Progenitor cell of endocrine pancreas (in vitro differentiated cells): ENCODE measurements around the gene ARSG. TPM values are rescaled to one million over a fixed set of nuclear protein-coding genes. Genes with fewer than 3 reads are reported as not detected.

Experiments
- DNase-seq: peaks from one replicate; pipeline ENCODE4 v3.0.0; 2021; ENCODE audit warnings: low spot score; ENCODE audit not compliant: unreplicated experiment
- H3K27ac Mint-ChIP-seq: 2 replicates; pipeline ENCODE4 v1.8.0; 2021; ENCODE audit warnings: mild to moderate bottlenecking, moderate library complexity, mixed read lengths
- H3K27me3 Mint-ChIP-seq: 2 replicates; pipeline ENCODE4 v1.8.0; 2021; ENCODE audit warnings: mixed read lengths
- H3K36me3 Mint-ChIP-seq: 2 replicates; pipeline ENCODE4 v1.8.0; 2022; ENCODE audit warnings: mixed read lengths; ENCODE audit not compliant: insufficient read depth
- H3K4me1 Mint-ChIP-seq: 2 replicates; pipeline ENCODE4 v1.8.0; 2021; ENCODE audit warnings: low read depth, mixed read lengths
- H3K4me3 Mint-ChIP-seq: 2 replicates; pipeline ENCODE4 v1.8.0; 2021; ENCODE audit warnings: low read depth, mild to moderate bottlenecking, moderate library complexity, mixed read lengths
- H3K9me3 Mint-ChIP-seq: 2 replicates; pipeline ENCODE4 v1.8.0; 2021; ENCODE audit warnings: low read depth, mixed read lengths
- total RNA-seq: library from RNA; stranded (reverse); gene quantifications from 2 replicates; pipeline ENCODE4 v1.2.1, GENCODE V29; 2021
- TF ChIP-seq, protein P1 (sequence below): fragments of 200-600 bp; sonication (generic); IDR thresholded peaks from one replicate; pipeline ENCODE4 v1.5.0; 2021; ENCODE audit warnings: antibody characterized with exemption, mild to moderate bottlenecking; ENCODE audit not compliant: unreplicated experiment

ARSG gene
- total RNA-seq, 1 donor from 2014 or later: 2.6 TPM

DNA sequence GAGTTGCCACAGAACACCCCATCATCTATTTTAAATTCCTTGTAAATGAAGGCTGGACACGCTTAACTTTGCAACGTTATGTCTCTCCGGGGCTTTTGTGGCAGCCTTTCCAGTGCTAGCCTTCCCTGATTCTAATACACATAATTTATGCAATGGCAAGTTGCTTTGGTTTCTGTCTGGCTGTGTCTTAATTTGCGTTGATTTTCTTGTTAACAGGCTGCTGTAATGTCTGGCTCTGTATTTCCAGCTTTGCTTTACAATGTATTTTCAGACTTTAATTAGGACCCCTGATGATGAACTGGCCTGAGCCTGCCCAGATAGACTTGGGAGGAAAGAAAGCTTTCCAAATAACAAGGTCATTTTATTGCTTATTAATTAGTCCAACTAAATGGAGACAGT lies 30.3 kb downstream of the ARSG start:
- H3K9me3 Mint-ChIP-seq: no peaks in the 10 kb centered on the region
- TF ChIP-seq, protein P1, sequence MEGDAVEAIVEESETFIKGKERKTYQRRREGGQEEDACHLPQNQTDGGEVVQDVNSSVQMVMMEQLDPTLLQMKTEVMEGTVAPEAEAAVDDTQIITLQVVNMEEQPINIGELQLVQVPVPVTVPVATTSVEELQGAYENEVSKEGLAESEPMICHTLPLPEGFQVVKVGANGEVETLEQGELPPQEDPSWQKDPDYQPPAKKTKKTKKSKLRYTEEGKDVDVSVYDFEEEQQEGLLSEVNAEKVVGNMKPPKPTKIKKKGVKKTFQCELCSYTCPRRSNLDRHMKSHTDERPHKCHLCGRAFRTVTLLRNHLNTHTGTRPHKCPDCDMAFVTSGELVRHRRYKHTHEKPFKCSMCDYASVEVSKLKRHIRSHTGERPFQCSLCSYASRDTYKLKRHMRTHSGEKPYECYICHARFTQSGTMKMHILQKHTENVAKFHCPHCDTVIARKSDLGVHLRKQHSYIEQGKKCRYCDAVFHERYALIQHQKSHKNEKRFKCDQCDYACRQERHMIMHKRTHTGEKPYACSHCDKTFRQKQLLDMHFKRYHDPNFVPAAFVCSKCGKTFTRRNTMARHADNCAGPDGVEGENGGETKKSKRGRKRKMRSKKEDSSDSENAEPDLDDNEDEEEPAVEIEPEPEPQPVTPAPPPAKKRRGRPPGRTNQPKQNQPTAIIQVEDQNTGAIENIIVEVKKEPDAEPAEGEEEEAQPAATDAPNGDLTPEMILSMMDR: no peak
- peaks cover 43% of the 10 kb centered on the region for H3K4me1 Mint-ChIP-seq
- H3K27me3 Mint-ChIP-seq: no peaks in the 10 kb centered on the region
- DNase-seq: no peak
- H3K4me3 Mint-ChIP-seq: no peak overlapping the region
- H3K36me3 Mint-ChIP-seq: no peaks in the 10 kb centered on the region
- no peak overlapping the region for H3K27ac Mint-ChIP-seq

DNA sequence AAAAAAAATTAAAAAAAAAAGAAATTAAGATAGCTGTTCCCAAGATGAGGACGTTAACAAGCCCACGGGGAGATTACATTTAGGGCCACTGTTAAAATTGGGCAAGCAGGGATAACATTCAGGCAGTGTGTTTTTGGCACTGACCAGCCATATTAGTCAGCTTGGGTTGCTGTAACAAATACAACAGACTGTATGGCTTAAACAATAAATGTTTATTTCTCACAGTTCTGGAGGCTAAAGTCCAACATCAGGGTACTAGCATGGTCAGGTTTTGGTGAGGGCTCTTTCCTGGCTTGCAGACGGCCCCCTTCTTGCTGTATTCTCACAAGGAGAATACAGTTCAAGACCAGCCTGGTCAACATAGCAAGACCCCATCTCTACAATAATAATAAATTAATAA lies 31.3 kb downstream of the ARSG start:
- DNase-seq: no peak
- Mint-ChIP-seq H3K4me1 (peaks cover 36% of the 10 kb centered on the region), H3K4me3 (no peak overlapping the region), H3K27me3 (no peaks in the 10 kb centered on the region), H3K9me3 (no peaks in the 10 kb centered on the region), H3K36me3 (no peaks in the 10 kb centered on the region), H3K27ac (no peak overlapping the region)
- TF ChIP-seq, protein P1: no peak

DNA sequence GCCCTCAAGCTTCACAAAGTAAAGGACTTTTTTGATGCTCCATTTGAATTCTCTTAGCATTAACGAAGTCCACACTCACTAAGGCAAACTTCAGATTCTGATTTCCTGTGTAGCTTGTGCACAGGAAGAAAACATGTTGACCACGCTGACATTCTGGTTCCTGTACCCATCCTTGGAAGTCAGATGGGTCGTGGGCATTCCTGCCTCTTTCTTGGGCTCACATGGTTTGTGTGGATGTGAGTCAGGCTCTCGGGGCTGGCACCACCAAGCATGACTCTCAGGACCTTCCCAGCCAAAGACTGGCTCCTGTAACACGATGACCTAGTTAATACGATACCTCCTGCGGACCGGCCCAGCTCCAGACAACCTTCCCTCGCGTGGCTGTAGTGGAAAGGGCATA lies 32.8 kb downstream of the ARSG start:
- H3K4me3 Mint-ChIP-seq: no peak overlapping the region
- no peaks in the 10 kb centered on the region for H3K9me3 Mint-ChIP-seq
- H3K27me3 Mint-ChIP-seq: no peaks in the 10 kb centered on the region
- DNase-seq: no peak
- H3K4me1 Mint-ChIP-seq: peaks cover 23% of the 10 kb centered on the region
- TF ChIP-seq, protein P1: no peak
- H3K27ac Mint-ChIP-seq: no peak overlapping the region
- H3K36me3 Mint-ChIP-seq: no peaks in the 10 kb centered on the region

DNA sequence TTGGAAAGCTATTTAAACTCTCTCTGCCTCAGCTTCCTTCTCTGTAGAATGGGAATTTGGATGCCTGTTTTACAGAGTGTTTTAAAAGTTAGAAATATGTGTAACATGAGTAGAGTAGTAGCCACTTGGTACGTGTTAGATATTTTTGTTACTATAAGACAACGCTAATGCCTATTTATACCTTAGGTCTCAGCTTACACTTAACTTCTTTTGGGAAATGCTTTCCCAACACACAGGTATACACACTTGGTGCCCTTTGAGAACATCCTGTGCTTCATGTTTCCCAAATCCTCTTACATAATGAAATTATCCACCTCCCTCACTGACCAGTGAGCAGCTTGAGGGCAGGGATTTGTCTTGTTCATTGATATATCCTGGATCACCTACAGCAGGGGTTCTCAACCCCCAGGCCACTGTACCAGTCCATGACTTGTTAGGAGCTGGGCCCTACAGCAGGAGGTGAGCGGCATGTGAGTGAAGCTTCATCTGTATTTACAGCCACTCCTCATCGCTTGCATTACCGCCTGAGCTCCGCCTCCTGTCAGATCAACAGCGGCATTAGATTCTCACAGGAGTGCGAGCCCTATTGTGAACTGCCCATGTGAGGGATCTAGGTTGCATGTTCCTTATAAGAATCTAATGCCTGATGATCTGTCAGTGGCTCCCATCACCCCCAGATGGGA lies 33.5 kb downstream of the ARSG start:
- peaks cover 17% of the 10 kb centered on the region for H3K4me1 Mint-ChIP-seq
- H3K27ac Mint-ChIP-seq: no peak overlapping the region
- TF ChIP-seq, protein P1: no peak
- DNase-seq: no peak
- no peaks in the 10 kb centered on the region for H3K36me3 Mint-ChIP-seq
- no peaks in the 10 kb centered on the region for H3K27me3 Mint-ChIP-seq
- H3K4me3 Mint-ChIP-seq: no peak overlapping the region
- H3K9me3 Mint-ChIP-seq: no peaks in the 10 kb centered on the region

DNA sequence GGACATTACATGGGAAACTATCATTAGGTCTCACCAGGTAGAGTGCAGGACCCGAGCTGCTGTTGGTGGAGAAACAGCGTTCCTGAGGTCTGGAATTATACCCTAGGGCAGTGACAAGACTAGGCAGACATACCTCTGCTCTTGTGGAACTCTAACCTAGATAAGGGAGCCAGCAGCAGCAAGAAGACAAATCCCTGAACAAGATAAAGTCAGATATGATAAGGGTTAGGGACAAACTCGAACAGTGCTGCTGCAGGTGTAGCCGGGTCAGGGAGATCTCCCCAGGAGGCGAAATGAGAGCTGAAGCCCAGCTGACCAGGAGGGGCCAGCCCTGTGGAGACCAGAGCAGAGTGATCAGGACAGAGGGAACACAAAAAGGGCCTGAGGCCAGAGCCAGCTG lies 34.7 kb downstream of the ARSG start:
- Mint-ChIP-seq H3K9me3 (no peaks in the 10 kb centered on the region), H3K27ac (no peak overlapping the region), H3K27me3 (no peaks in the 10 kb centered on the region), H3K4me1 (peaks cover 7% of the 10 kb centered on the region), H3K4me3 (no peak overlapping the region), H3K36me3 (peaks cover 2% of the 10 kb centered on the region)
- TF ChIP-seq, protein P1: no peak
- no peak for DNase-seq
